Lower leg skin (tissue), 3 donors: ENCODE measurements around the gene EPS8L3.

Source experiments
- CTCF ChIP-seq, 3 donors: fragments of 450-650 bp; IDR thresholded peaks; one replicate each; pipeline ENCODE4 v1.5.1; 2016; ENCODE audit warnings: antibody characterized with exemption in 3 of 3, mild to moderate bottlenecking in 3 of 3, moderate library complexity in 2 of 3
- POLR2A ChIP-seq, 2 donors: fragments of 450-650 bp; IDR thresholded peaks; one replicate each; pipeline ENCODE4 v1.6.1; 2016 to 2017; ENCODE audit warnings: antibody characterized with exemption in 2 of 2, mild to moderate bottlenecking in 1 of 2, moderate library complexity in 1 of 2

- TF ChIP-seq CTCF (IDR thresholded peaks at IDR 0.05), result no peak
- TF ChIP-seq POLR2A (IDR thresholded peaks at IDR 0.05), result no peak
Measured at GRCh38 chr1:109789551-109790180, 25.9 kb upstream of the EPS8L3 start.
